ENCODE data around the gene NLRX1.
A peak's percentile ranks its signal among the peaks of the same experiment; 100 is the strongest.
"Not testable (repeated sequence)": the region's sequence is repeated elsewhere in the genome, so short reads cannot be mapped to it uniquely, and the experiment has no call there.

Gene NLRX1

DNA sequence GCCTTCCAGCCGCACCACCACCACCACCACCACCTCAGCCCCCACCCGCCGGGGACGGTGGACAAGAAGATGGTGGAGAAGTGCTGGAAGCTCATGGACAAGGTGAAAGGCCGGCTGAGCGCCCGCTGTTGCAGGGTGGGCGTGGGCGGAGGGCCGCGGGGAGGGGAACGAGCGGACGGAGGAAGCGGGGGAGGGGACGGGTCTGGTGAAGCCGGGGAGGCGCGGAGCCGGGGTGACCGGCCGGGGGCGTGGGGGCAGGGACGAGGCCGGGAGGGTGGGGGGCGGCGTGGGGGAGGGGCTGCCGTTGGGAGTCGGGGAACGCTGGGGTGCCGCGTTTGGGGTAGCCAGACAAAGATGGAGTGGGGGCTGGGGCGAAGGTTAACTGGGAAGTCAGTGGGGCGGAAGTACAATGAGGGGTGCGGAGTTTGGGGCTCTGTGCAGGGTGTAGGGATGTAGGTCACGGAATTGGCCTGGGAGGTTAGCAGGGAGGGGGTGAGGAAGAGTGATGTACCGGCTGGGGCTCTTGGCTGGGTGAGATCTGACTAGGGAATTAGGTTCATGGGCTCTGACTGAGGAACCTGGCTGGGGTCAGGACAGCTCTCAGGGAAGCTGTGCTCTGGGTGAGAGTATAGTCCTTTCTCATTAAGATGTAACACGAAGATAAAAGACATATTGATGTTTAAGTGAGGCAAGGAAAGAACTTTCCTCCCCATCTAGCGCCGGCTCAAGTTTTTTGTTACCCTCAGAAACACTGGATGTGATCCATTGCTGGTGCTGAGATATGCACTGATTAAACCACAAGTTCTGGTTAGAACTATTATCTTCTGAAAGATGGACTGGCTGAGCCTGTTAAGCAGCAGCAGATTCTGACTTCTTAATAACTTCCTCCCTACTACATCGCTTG, 38.2 kb downstream of the NLRX1 start:
- DNase-seq (ENCODE audit: low read depth, low spot score), result peak; percentile 1

DNA sequence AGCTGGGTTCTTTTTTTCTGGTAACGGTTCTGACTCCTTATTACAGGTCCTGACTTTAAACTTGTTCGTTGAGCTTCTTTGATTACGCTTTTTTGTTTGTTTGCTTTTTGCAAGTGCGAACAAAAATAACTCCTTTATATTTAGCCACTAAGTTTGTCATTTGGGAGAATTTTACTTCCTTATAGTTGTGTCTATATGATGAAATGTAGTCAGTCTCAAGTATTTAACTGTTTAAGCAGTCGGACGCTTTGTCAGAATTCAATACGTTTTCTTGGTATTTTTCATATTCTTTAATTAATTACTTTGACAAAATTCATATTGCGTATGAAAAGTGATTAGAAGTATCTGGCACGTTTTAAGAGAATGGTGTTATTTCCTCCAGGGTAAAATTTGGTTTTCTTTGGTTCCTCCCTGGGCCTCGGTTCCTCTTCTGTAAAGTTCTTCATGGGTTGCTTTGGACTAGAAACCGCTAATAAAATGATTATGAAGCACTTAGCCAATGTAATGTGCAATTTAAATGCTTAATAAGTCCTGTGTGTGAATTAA, 39.0 kb downstream of the NLRX1 start:
- no peak for DNase-seq (ENCODE audit: low read depth, low spot score)

DNA sequence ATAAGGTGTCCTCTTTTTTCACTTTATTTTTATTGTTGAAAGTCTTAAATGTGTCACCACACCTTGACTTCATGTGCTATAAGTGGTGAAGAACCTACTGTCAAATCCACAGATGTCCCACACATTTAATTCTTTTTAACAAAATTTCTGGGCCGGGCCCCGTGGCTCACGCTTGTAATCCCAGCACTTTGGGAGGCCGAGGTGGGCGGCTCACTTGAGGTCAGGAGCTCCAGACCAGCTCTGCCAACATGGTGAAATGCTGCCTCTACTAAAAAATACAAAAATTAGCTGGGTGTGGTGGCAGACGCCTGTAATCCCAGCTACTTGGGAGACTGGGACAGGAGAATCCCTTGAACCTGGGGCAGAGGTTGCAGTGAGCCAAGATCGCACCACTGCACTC, 40.7 kb downstream of the NLRX1 start:
- no peak for DNase-seq (ENCODE audit: low read depth, low spot score)

DNA sequence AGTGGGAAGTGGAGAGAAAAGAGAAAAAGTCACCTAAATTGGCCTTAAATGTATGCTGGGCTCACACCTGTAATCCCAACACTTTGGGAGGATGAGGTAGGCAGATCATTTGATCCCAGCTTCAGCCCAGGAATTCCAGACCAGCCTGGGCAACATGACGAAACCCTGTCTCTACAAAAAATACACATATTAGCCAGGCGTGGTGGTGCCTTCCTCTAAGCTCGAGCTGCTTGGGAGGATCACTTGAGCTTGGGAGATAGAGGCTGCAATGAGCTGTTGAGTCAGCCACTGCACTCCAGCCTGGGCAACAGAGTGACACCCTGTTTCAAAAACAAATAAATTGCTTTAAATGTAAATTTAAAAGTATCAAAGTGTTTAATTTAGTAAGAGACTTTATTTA, 41.5 kb downstream of the NLRX1 start:
- DNase-seq (ENCODE audit: low read depth, low spot score), result no peak

GRCh38 chr11:119218141-119218878, 49.8 kb downstream of the NLRX1 start:
- no peak for DNase-seq (ENCODE audit: low read depth, low spot score)

DNA sequence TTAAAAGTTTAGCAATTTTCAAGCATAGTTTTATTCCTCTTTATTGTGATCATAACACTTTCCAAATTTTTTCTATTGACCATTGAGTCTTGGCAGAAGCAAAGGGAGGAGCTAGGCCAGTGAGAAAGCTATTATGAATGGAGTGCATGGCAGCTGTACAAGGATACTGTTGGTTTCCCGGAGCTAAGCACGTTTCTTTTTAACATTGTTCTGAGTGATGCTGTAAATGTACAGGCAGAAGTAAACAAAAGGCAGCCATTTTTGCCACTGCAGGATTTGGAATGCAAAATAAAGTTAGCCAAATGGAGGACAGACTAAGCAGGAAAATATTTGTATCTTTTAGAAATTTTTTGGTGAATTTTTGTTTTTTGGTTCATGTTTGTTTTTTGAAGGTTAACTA, 53.8 kb downstream of the NLRX1 start:
- no peak for DNase-seq (ENCODE audit: low read depth, low spot score)

DNA sequence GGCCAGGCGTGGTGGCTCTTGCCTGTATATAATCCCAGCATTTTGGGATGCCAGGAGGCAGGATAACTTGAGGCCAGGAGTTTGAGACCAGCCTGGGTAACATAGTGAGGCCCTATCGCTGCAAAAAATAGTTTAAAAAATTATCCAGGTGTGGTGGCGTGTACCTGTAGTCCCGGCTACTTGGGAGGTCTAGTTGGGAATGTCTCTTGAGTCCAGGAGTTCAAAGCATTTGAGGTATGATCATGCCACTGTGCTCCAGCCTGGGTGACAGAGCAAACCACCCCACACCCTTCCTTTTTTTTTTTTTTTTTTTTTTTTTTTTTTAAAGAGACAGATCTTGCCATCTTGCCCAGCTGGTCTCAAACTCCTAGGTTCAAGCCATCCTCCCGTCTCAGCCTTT, 54.4 kb downstream of the NLRX1 start:
- DNase-seq (ENCODE audit: low read depth, low spot score), result no peak

DNA sequence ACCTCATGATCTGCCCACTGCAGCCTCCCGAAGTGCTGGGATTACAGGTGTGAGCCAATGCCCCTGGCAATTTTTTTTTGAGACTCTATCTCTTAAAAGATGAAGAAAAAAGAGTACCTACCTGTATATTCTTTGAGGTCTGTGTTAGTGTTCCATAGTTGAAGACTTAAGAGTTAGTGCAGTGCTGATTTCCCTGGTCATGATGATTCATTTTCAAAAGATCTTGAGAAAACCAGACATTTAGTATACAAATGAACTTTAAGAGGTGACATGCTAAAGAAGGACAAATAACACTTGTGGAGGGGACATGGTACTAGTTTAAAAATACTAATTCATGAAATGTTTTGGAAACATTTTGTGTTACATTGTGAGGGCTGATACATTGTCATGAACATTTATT, 55.3 kb downstream of the NLRX1 start:
- DNase-seq (ENCODE audit: low read depth, low spot score), result no peak

DNA sequence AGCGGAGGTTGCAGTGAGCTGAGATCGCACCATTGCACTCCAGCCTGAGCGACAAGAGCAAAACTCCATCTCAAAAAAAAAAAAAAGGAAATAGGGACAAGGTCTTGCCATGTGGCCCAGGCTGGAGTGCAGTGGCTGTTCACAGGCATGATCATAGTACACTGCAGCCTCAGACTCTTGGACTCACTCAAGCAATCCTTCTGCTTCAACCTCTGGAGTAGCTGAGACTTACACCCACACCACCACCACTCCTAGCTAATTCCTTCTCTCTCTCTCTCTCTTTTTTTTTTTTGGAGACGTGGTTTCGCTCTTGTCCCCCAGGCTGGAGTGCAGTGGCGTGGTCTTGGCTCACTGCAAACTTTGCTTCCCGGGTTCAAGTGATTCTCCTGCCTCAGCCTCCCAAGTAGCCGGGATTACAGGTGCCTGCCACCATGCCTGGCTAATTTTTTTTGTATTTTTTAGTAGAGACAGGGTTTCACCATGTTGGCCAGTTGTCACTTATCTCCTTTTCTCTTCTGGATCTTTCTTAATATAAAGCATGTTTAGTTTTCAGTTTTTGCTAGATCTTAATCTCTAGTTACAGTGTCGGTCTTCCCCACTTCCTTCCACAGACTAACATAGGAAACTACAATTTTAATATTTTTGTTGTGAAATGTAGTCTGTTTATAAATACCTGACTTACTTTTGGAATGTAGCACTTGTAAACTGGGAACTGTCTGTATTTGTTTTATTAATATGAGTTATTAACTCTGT, 60.2 kb downstream of the NLRX1 start:
- DNase-seq (ENCODE audit: low read depth, low spot score), result not testable (repeated sequence)

- DNase-seq (ENCODE audit: low read depth, low spot score), result no peak
Observed at GRCh38 chr11:119229288-119229672, 60.8 kb downstream of the NLRX1 start.

- no peak for DNase-seq (ENCODE audit: low read depth, low spot score)
Observed at GRCh38 chr11:119229741-119230140, 61.2 kb downstream of the NLRX1 start.
